Posterior cingulate gyrus (tissue), 11 donors: ENCODE measurements around the gene GPR146.
"Not testable (repeated sequence)": the region's sequence is repeated elsewhere in the genome, so short reads cannot be mapped to it uniquely, and the experiment has no call there.

Source experiments
- DNase-seq, 10 donors: peaks; one replicate each; pipeline versions ENCODE4 v3.0.0 to v3.0.0-alpha.2; 2020 to 2021; ENCODE audit warnings: mixed read lengths in 3 of 10
- intact Hi-C: fragments of 100-400 bp; cut with DNase I; formaldehyde crosslinking; loops from one replicate; pipeline ENCODE4 v1.15.1; 2023

Gene GPR146

GRCh38 chr7:1044189-1045068, at the start of gene GPR146:
GPR146 (plus strand) TSS chr7:1044546; CDS start chr7:1057516, 12,970 bp downstream.
- intact Hi-C loops: no loop called here
- peak; percentile 85 to 99 (median 94) for DNase-seq

- no peak for DNase-seq
- intact Hi-C loops: loop anchor here (5.0 kb wide), 1 partner anchor 148 kb away; no protein-coding TSS in a partner anchor
Observed at GRCh38 chr7:994592-995308, 49.6 kb upstream of the GPR146 start.

- DNase-seq: no peak
- intact Hi-C loops: no loop called here
Observed at GRCh38 chr7:995571-995970, 48.8 kb upstream of the GPR146 start.

- intact Hi-C loops: no loop called here
- no peak for DNase-seq
Observed at GRCh38 chr7:996079-996872, 48.1 kb upstream of the GPR146 start.

- intact Hi-C loops: no loop called here
Observed at GRCh38 chr7:997404-998395, 46.6 kb upstream of the GPR146 start.

GRCh38 chr7:999149-999879, 45.0 kb upstream of the GPR146 start:
- intact Hi-C loops: no loop called here
- DNase-seq: no peak

More at GRCh38 chr7:997404-998395, 46.6 kb upstream of the GPR146 start:
- no peak for DNase-seq

- intact Hi-C loops: no loop called here
- no peak for DNase-seq
Observed at GRCh38 chr7:999941-1000935, 44.1 kb upstream of the GPR146 start.

GRCh38 chr7:1001069-1001770, 43.1 kb upstream of the GPR146 start:
- DNase-seq, intact Hi-C loops: not testable (repeated sequence)

GRCh38 chr7:1002026-1002425, 42.3 kb upstream of the GPR146 start:
- intact Hi-C loops, DNase-seq: not testable (repeated sequence)

- DNase-seq, intact Hi-C loops: not testable (repeated sequence)
Observed at GRCh38 chr7:1002445-1002844, 41.9 kb upstream of the GPR146 start.

GRCh38 chr7:1004018-1004852, 40.1 kb upstream of the GPR146 start:
- intact Hi-C loops: no loop called here

GRCh38 chr7:1005303-1005702, 39.0 kb upstream of the GPR146 start:
- intact Hi-C loops: no loop called here
- DNase-seq: no peak

More at GRCh38 chr7:1004018-1004852, 40.1 kb upstream of the GPR146 start:
- DNase-seq: no peak

- DNase-seq: no peak
- intact Hi-C loops: no loop called here
Observed at GRCh38 chr7:1007901-1008300, 36.4 kb upstream of the GPR146 start.

GRCh38 chr7:1008733-1009363, 35.5 kb upstream of the GPR146 start:
- intact Hi-C loops: no loop called here

GRCh38 chr7:1009747-1010146, 34.6 kb upstream of the GPR146 start:
- intact Hi-C loops: no loop called here
- DNase-seq: no peak

More at GRCh38 chr7:1008733-1009363, 35.5 kb upstream of the GPR146 start:
- DNase-seq: no peak

- intact Hi-C loops: no loop called here
Observed at GRCh38 chr7:1010226-1010625, 34.1 kb upstream of the GPR146 start.

More at GRCh38 chr7:1010226-1010625, 34.1 kb upstream of the GPR146 start:
- no peak for DNase-seq
